HCT116 (cell line): ENCODE results near the gene OLIG3. TPM values are rescaled to one million over a fixed set of nuclear protein-coding genes. Genes with fewer than 3 reads are reported as not detected.

Experiments used
- ATAC-seq: fragments of 200-7000 bp; cut with Tn5 transposase; 2 replicates; pipeline ENCODE4 v1.9.1; 2020; ENCODE audit warnings: mild to moderate bottlenecking, moderate library complexity
- BruUV-seq: library from RNA; stranded (reverse); fragments of 400-500 nt; replicated peaks from 2 replicates; lab custom pipeline; 2021; lab: Mats Ljungman, UMichigan
- CTCF ChIA-PET: fragments of 300-600 bp; sonication (Branson Sonifier 250); formaldehyde crosslinking; loops from one replicate; lab custom pipeline; 2021; ENCODE audit warnings: antibody characterized with exemption; lab: Charles Lee
- POLR2A ChIA-PET: fragments of 300-600, 350-600 bp; sonication (Branson Sonifier 250); formaldehyde crosslinking; loops from one replicate; lab custom pipeline; 2021; ENCODE audit warnings: antibody characterized with exemption; lab: Charles Lee
- RAD21 ChIA-PET, 2 experiments: fragments of 300-600 bp; sonication (Branson Sonifier 250); formaldehyde crosslinking; loops; one replicate each; lab custom pipeline; 2023; ENCODE audit warnings: low total read pairs in 2 of 2; ENCODE audit not compliant: uncharacterized antibody in 2 of 2, unreplicated experiment in 2 of 2, low non-redundant PET in 1 of 2; lab: Charles Lee
- DNase-seq: peaks from one replicate; pipeline ENCODE4 v3.0.0-alpha.2; 2010; ENCODE audit warnings: low read depth, low spot score
- H2AFZ ChIP-seq: fragments of 200-600 bp; shearing (Covaris generic), sonication (generic); 2 replicates; pipeline ENCODE4 v1.6.1; 2017; ENCODE audit warnings: low read depth, mixed run types, mixed read lengths, antibody characterized with exemption, low read length; ENCODE audit not compliant: poor library complexity, severe bottlenecking
- H3K27ac ChIP-seq: 2 replicates; pipeline ENCODE4 v1.5.1; 2012; ENCODE audit warnings: low read depth, low read length
- H3K27me3 ChIP-seq: fragments of 200-600 bp; sonication (generic); 2 replicates; pipeline ENCODE4 v1.6.1; 2016; ENCODE audit warnings: mixed run types, low read length, mixed read lengths; ENCODE audit not compliant: insufficient read depth
- H3K36me3 ChIP-seq, 2 experiments: fragments of 200-500 bp in 1 of 2; fragments of 200-600 bp in 1 of 2; sonication (Bioruptor generic) in 1 of 2; sonication (generic) in 1 of 2; 2 replicates each; pipeline versions ENCODE4 v1.5.1 to v1.6.1; 2014 to 2016; ENCODE audit warnings: low read length in 2 of 2, inconsistent platforms in 1 of 2, mixed read lengths in 1 of 2, mixed run types in 1 of 2; ENCODE audit not compliant: insufficient read depth in 2 of 2, control insufficient read depth in 1 of 2
- H3K4me1 ChIP-seq, 2 experiments: fragments of 200-600 bp in 1 of 2; sonication (generic) in 1 of 2; 2 replicates each; pipeline versions ENCODE4 v1.5.1 to v1.6.1; 2012 to 2017; ENCODE audit warnings: low read length in 2 of 2, inconsistent platforms in 1 of 2, mild to moderate bottlenecking in 1 of 2, mixed read lengths in 1 of 2, mixed run types in 1 of 2, moderate library complexity in 1 of 2; ENCODE audit not compliant: insufficient read depth in 2 of 2, control insufficient read depth in 1 of 2
- H3K4me2 ChIP-seq: fragments of 200-600 bp; sonication (generic); 2 replicates; pipeline ENCODE4 v1.6.1; 2017; ENCODE audit warnings: mixed run types, low read length, mixed read lengths
- H3K4me3 ChIP-seq, 2 experiments: fragments of 200-600 bp in 1 of 2; sonication (generic) in 1 of 2; replicated peaks in 1 of 2; 2 replicates each; pipeline ENCODE4 v1.5.1; 2011 to 2016; ENCODE audit warnings: low read length in 2 of 2, control low read depth in 1 of 2, low read depth in 1 of 2, mild to moderate bottlenecking in 1 of 2, mixed read lengths in 1 of 2, mixed run types in 1 of 2
- H3K79me2 ChIP-seq: fragments of 200-600 bp; sonication (generic); 2 replicates; pipeline ENCODE4 v1.6.1; 2017; ENCODE audit warnings: mild to moderate bottlenecking, mixed run types, low read length, moderate library complexity, mixed read lengths; ENCODE audit not compliant: insufficient read depth
- H3K9ac ChIP-seq: fragments of 200-600 bp; sonication (generic); 2 replicates; pipeline ENCODE4 v1.6.1; 2016; ENCODE audit warnings: low read length, mixed read lengths
- H3K9me2 ChIP-seq: fragments of 200-600 bp; sonication (generic), shearing (Covaris generic); 2 replicates; pipeline ENCODE4 v1.6.1; 2017; ENCODE audit warnings: mixed run types, mild to moderate bottlenecking, moderate library complexity; ENCODE audit not compliant: insufficient read depth
- H3K9me3 ChIP-seq, 2 experiments: fragments of 200-500 bp in 1 of 2; fragments of 200-600 bp in 1 of 2; sonication (Bioruptor generic) in 1 of 2; sonication (generic) in 1 of 2; 2 replicates each; pipeline ENCODE4 v1.6.1; 2014 to 2017; ENCODE audit warnings: low read length in 2 of 2, mixed read lengths in 2 of 2, inconsistent platforms in 1 of 2, low read depth in 1 of 2, mild to moderate bottlenecking in 1 of 2, mixed run types in 1 of 2, moderate library complexity in 1 of 2; ENCODE audit not compliant: control insufficient read depth in 1 of 2, insufficient read depth in 1 of 2
- H4K20me1 ChIP-seq: fragments of 200-600 bp; sonication (generic), shearing (Covaris generic); 2 replicates; pipeline ENCODE4 v1.6.1; 2017; ENCODE audit warnings: mixed run types, mild to moderate bottlenecking, moderate library complexity; ENCODE audit not compliant: insufficient read depth
- CBX3 ChIP-seq: IDR thresholded peaks from 2 replicates; pipeline ENCODE4 v1.6.1; 2012; ENCODE audit warnings: low read depth
- POLR2A ChIP-seq: IDR thresholded peaks from 2 replicates; pipeline ENCODE4 v1.7.0; 2011; ENCODE audit warnings: borderline replicate concordance; ENCODE audit not compliant: insufficient read depth, insufficient read length; ENCODE audit errors: extremely low read depth
- POLR2AphosphoS5 ChIP-seq: IDR thresholded peaks from 2 replicates; pipeline ENCODE4 v1.6.1; 2011; ENCODE audit warnings: mild to moderate bottlenecking, low read depth, low read length, moderate library complexity
- SP1 ChIP-seq: IDR thresholded peaks from 2 replicates; pipeline ENCODE4 v1.6.1; 2012; ENCODE audit warnings: low read depth
- intact Hi-C: fragments of 100-400 bp; cut with micrococcal nuclease; formaldehyde crosslinking; loops from 2 replicates; pipeline ENCODE4 v1.10.0; 2022
- total RNA-seq: library from RNA; stranded (reverse); gene quantifications from one replicate; pipeline ENCODE4 v1.2.1, GENCODE V29; 2021; ENCODE audit not compliant: unreplicated experiment
- TF ChIP-seq, protein P1 (sequence below): IDR thresholded peaks from 2 replicates; pipeline ENCODE4 v1.6.1; 2012

OLIG3 gene
- total RNA-seq, 1 experiment from 2014 or later = not detected

DNA sequence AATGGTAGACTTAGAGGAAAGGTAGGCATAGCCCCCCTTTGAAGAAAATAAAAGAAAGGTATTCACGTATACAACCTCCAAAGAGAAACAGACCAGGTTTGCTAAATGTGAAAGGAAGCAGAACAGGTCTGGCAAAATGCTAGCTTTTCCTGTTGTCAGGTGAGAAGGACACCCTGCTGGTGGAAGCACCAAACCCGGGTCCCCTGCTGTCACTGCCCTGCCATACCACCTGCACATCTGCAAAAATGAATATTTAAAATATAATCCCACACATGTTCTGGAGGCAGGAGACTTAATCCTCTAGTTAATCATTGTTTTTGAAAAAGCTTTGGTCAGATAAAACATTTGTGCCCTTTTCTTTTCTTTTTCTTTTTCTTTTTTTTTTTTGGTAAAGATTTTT, 48.9 kb upstream of the OLIG3 start:
- ChIA-PET CTCF (no interaction called here), POLR2A (no interaction called here), RAD21 (no interaction called here)
- no peak overlapping the region for H3K4me3 ChIP-seq
- intact Hi-C loops = no loop called here
- BruUV-seq = no TSS peak
- TF ChIP-seq POLR2AphosphoS5 (no peak), CBX3 (no peak), SP1 (no peak)
- TF ChIP-seq, protein P1, sequence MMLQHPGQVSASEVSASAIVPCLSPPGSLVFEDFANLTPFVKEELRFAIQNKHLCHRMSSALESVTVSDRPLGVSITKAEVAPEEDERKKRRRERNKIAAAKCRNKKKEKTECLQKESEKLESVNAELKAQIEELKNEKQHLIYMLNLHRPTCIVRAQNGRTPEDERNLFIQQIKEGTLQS = no peak
- no peaks in the 10 kb centered on the region for H3K79me2 ChIP-seq
- no peaks in the 10 kb centered on the region for H3K9me2 ChIP-seq
- H3K27ac ChIP-seq = no peak overlapping the region
- no peak overlapping the region for H3K4me2 ChIP-seq
- H3K27me3 ChIP-seq = no peaks in the 10 kb centered on the region
- H3K36me3 ChIP-seq = no peaks in the 10 kb centered on the region
- no peak overlapping the region for H3K9ac ChIP-seq
- no peak for ATAC-seq
- no peaks in the 10 kb centered on the region for H4K20me1 ChIP-seq
- DNase-seq = no peak
- H3K4me1 ChIP-seq = no peaks in the 10 kb centered on the region
- no peak overlapping the region for H2AFZ ChIP-seq
- no peaks in the 10 kb centered on the region for H3K9me3 ChIP-seq

DNA sequence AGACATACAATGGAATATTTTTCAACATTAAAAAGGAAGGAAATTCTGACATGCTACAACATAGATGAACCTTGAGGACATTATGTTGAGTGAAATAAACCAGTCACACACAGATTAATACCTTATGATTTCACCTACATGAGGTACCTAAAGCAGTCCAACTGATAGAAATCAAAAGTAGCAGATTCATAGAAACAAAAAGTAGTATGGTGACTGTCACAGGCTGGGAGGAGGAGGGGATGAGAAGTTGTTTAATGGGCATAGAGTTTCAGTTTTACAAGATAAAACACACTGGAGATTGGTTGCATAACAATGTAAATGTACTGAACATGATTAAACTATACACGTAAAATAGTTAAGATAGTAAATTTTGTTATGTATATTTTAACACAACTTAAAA, 48.5 kb upstream of the OLIG3 start:
- Histone ChIP-seq H3K4me3 (no peak overlapping the region), H3K9me2 (no peaks in the 10 kb centered on the region), H3K79me2 (no peaks in the 10 kb centered on the region), H3K4me1 (no peaks in the 10 kb centered on the region)
- intact Hi-C loops = no loop called here
- no peak for TF ChIP-seq CBX3
- TF ChIP-seq POLR2A = no peak
- TF ChIP-seq, protein P1 = no peak
- TF ChIP-seq, all 23 proteins: peak for 0
- Histone ChIP-seq H3K4me2 (no peak overlapping the region), H3K9ac (no peak overlapping the region), H3K9me3 (no peaks in the 10 kb centered on the region), H3K27me3 (no peaks in the 10 kb centered on the region), H3K27ac (no peak overlapping the region), H2AFZ (no peak overlapping the region), H4K20me1 (no peaks in the 10 kb centered on the region), H3K36me3 (no peaks in the 10 kb centered on the region)
- DNase-seq (no peak), ATAC-seq (no peak)
- POLR2A ChIA-PET = no interaction called here
- no TSS peak for BruUV-seq
- RAD21 ChIA-PET = no interaction called here
- CTCF ChIA-PET = no interaction called here
